Right lobe of liver (tissue), 6 donors: ENCODE results near the gene NDUFAF5. TPM values are rescaled to one million over a fixed set of nuclear protein-coding genes. Genes with fewer than 3 reads are reported as not detected.
A peak's percentile ranks its signal among the peaks of the same experiment; 100 is the strongest.

Experiments used
- ATAC-seq, 4 donors: fragments of 200-7000 bp; cut with Tn5 transposase; one replicate each; pipeline ENCODE4 v1.9.1; 2020; ENCODE audit warnings: mild to moderate bottlenecking in 4 of 4, moderate library complexity in 4 of 4
- DNase-seq, 3 donors: peaks; one replicate each; pipeline ENCODE4 v3.0.0-alpha.2; 2020
- H3K27ac ChIP-seq, 3 donors: fragments of 200-600 bp; one replicate each; pipeline ENCODE4 v1.8.0; 2022
- H3K27me3 ChIP-seq, 2 donors: fragments of 200-600 bp; one replicate each; pipeline ENCODE4 v1.8.0; 2022
- H3K36me3 ChIP-seq, 4 donors: fragments of 200-600 bp; sonication (generic) in 1 of 4; one replicate each; pipeline versions ENCODE4 v1.5.1 to v1.8.0; 2017 to 2022; ENCODE audit warnings: control low read depth in 1 of 4
- H3K4me1 ChIP-seq, 4 donors: fragments of 200-600 bp; sonication (generic) in 1 of 4; one replicate each; pipeline versions ENCODE4 v1.5.1 to v1.8.0; 2017 to 2022; ENCODE audit warnings: control low read depth in 1 of 4
- H3K4me3 ChIP-seq, 3 donors: fragments of 200-600 bp; one replicate each; pipeline ENCODE4 v1.8.0; 2022
- H3K9me3 ChIP-seq, 4 donors: fragments of 200-600 bp; sonication (generic) in 1 of 4; one replicate each; pipeline versions ENCODE4 v1.5.1 to v1.8.0; 2017 to 2022; ENCODE audit warnings: control low read depth in 1 of 4
- POLR2A ChIP-seq: fragments of 450-650 bp; IDR thresholded peaks from one replicate; pipeline ENCODE4 v1.6.1; 2017; ENCODE audit warnings: antibody characterized with exemption, mild to moderate bottlenecking
- WGBS: methylation state at CpG from one replicate; pipeline ENCODE4 v1.1.6; 2018; ENCODE audit warnings: low coverage, low lambda C conversion rate; ENCODE audit not compliant: insufficient coverage; ENCODE audit errors: missing lambda C conversion rate; 5-methylcytosine and 5-hydroxymethylcytosine counted together
- intact Hi-C, 2 donors: fragments of 100-400 bp; cut with DNase I; formaldehyde crosslinking; loops; one replicate each; pipeline versions ENCODE4 v1.11.2 to v1.14.1; 2022
- total RNA-seq, 6 experiments: library from RNA; depleted of rRNA in 2 of 6; stranded (reverse); fragments of >200 nt in 2 of 6; fragmentation: NEBNext Ultra II Directional in 3 of 6; extraction: Animal tissue kit (Norgen Biotek cat#: 25700) in 3 of 6; gene quantifications; one replicate each; pipeline versions ENCODE4 v1.1.0 to v1.2.4, GENCODE V29; 2016 to 2023
- TF ChIP-seq, protein P1 (sequence below), 4 donors: fragments of 200-600 bp in 3 of 4; fragments of 450-650 bp in 1 of 4; IDR thresholded peaks; one replicate each; pipeline versions ENCODE4 v1.5.1 to v1.8.0; 2016 to 2022; ENCODE audit warnings: antibody characterized with exemption in 4 of 4, mild to moderate bottlenecking in 2 of 4
- donor health status: DM: no; HTN: yes; CAD: no.
- donor health status: DM: no; HTN: no; CAD: no.
- donor health status: DM: no; HTN: no; CAD: no.
- donor health status: DM: no; HTN: yes; CAD: no.
- donor health status: DM: no; HTN: yes; CAD: no.

The NDUFAF5 gene
- total RNA-seq, 6 experiments from 2014 or later: 9.8 to 15.9 (median 11.7) TPM

DNA sequence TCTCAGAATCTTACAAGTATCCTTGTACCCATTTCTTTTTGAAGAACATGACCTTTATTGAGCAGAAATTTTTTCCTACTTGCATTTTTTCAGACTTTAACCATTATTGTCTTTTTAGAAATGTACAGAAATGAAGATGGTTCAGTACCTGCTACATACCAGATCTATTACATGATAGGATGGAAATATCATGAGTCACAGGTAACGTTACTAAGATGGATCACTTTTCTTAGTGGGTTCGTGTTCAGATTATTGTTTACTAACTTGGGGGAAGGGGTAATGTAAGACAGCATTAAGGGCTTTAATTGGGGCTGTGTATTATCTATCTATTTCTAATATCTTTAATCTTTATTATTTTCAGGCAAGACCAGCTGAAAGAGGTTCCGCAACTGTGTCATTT lies 31.9 kb downstream of the NDUFAF5 start:
- Histone ChIP-seq H3K27ac (no peak overlapping the region), H3K36me3 (peaks cover 0 to 48% (median 10%) of the 10 kb centered on the region in 4 donors), H3K9me3 (no peaks in the 10 kb centered on the region), H3K4me1 (peaks cover 0 to 15% (median 8%) of the 10 kb centered on the region in 4 donors), H3K27me3 (no peaks in the 10 kb centered on the region), H3K4me3 (no peak overlapping the region)
- intact Hi-C loops: no loop called here
- TF ChIP-seq POLR2A: no peak
- TF ChIP-seq, protein P1, sequence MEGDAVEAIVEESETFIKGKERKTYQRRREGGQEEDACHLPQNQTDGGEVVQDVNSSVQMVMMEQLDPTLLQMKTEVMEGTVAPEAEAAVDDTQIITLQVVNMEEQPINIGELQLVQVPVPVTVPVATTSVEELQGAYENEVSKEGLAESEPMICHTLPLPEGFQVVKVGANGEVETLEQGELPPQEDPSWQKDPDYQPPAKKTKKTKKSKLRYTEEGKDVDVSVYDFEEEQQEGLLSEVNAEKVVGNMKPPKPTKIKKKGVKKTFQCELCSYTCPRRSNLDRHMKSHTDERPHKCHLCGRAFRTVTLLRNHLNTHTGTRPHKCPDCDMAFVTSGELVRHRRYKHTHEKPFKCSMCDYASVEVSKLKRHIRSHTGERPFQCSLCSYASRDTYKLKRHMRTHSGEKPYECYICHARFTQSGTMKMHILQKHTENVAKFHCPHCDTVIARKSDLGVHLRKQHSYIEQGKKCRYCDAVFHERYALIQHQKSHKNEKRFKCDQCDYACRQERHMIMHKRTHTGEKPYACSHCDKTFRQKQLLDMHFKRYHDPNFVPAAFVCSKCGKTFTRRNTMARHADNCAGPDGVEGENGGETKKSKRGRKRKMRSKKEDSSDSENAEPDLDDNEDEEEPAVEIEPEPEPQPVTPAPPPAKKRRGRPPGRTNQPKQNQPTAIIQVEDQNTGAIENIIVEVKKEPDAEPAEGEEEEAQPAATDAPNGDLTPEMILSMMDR (IDR thresholded peaks at IDR 0.05): no peak
- DNase-seq: no peak
- ATAC-seq: no peak
- WGBS: 70% methylated on average over 3 of the region's 3 CpGs

DNA sequence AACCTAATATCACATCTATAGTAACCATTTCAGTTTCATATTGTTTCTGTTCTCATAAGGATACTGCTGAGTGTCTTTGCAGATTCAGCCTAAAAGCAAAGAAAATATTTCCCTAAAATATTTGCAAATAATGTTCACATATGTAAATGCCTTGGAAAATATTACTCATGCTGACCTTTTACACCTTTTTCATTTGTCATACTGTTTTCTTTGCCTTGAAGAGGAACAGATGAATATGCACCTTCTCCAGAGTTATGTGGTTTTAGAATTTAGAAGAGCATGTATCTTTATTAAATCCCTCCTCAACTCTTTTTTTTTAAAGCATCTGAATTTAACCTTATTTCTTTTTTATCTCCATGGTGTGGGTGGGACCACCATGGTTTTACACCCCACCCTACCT lies 32.5 kb downstream of the NDUFAF5 start:
- Histone ChIP-seq H3K27ac (no peak overlapping the region), H3K4me3 (no peak overlapping the region), H3K4me1 (peaks cover 0 to 15% (median 8%) of the 10 kb centered on the region in 4 donors), H3K9me3 (no peaks in the 10 kb centered on the region), H3K27me3 (no peaks in the 10 kb centered on the region), H3K36me3 (peaks cover 0 to 43% (median 10%) of the 10 kb centered on the region in 4 donors)
- ATAC-seq: no peak
- no peak for DNase-seq
- no peak for TF ChIP-seq POLR2A
- TF ChIP-seq, protein P1 (IDR thresholded peaks at IDR 0.05): no peak
- intact Hi-C loops: no loop called here

DNA sequence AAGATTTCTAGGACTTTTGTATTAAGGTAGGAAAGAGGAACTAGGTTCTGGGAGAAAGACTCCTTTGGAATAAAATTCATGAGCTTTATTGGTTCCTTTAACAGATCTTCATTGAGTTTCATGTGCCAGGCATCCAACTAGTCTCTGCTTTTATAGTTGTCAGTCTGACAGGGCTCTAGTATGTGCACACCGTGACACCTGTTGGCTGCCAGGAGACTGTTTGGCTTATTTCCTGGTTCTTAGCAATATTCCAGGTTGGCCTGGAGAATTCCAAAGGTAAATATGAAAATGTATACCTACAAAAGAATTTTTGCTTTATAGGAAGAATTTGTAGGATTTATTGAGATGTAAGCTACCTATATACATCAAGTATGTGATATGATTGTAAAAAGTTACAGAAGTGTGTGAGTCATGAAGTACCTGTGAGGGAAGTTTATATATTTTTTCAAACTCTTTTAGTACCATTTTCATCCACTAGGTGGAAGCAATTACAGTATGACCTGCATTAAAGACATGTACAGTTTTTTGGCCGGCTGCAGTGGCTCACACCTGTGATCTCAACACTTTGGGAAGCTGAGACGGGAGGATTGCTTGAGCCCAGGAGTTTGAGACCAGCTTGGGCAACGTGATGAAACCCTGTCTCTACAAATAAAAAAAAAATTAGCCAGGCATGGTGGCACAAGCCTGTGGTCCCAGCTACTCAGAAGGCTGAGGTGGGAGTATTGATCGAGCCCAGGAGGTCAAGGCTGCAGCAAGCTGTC lies 35.2 kb downstream of the NDUFAF5 start:
- H3K27me3 ChIP-seq: no peaks in the 10 kb centered on the region
- WGBS: 25% methylated on average over 5 of the region's 5 CpGs
- TF ChIP-seq POLR2A: no peak
- TF ChIP-seq, protein P1 (IDR thresholded peaks at IDR 0.05): peak; percentile 63 to 74 (median 68)
- intact Hi-C loops: loop anchor here in 1 of 2 donors (5.0 kb wide), 1 partner anchor 232 kb away; no protein-coding TSS in a partner anchor
- peak overlapping the region in 1 of 3 donors; percentile 37 for H3K27ac ChIP-seq
- no peak overlapping the region for H3K4me3 ChIP-seq
- H3K4me1 ChIP-seq: no peaks in the 10 kb centered on the region
- ATAC-seq: peak; percentile 87 to 92 (median 89)
- peak in 2 of 3 donors; percentile 22 to 60 for DNase-seq
- H3K36me3 ChIP-seq: peaks cover 0 to 27% (median 10%) of the 10 kb centered on the region in 4 donors
- no peaks in the 10 kb centered on the region for H3K9me3 ChIP-seq

DNA sequence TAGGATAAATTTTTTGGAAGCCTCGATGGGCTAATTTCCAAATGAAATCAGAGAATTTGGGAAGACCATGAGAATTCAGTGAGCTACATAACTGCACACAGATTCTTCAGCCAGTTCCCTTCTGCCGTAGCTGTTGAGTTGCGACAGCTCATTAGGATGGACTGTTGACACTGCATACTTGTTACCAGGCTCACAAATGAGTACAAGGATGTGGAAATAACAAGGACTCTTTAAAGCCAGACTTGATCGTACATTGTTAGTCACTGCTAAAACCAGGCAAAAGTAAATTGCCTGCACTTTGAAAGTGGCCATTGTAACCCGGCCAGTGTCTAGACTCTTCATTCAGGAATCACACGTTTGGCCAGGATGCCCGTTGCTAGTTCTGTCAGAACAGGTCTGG lies 37.0 kb downstream of the NDUFAF5 start:
- no peaks in the 10 kb centered on the region for H3K4me1 ChIP-seq
- H3K27me3 ChIP-seq: no peaks in the 10 kb centered on the region
- WGBS: 83% methylated on average over 6 of the region's 7 CpGs
- H3K9me3 ChIP-seq: no peaks in the 10 kb centered on the region
- ATAC-seq (no peak), DNase-seq (no peak)
- no peak overlapping the region for H3K27ac ChIP-seq
- intact Hi-C loops: loop anchor here in 1 of 2 donors (5.0 kb wide), 1 partner anchor 230 kb away; no protein-coding TSS in a partner anchor
- peaks cover 0 to 13% (median 6%) of the 10 kb centered on the region in 4 donors for H3K36me3 ChIP-seq
- TF ChIP-seq POLR2A: no peak
- TF ChIP-seq, protein P1 (IDR thresholded peaks at IDR 0.05): no peak
- no peak overlapping the region for H3K4me3 ChIP-seq
